ENCODE measurements around the gene NKD1.

NKD1 gene

GRCh38 chr16:50675686-50676610, 127.8 kb downstream of the NKD1 start:
- DNase-seq (ENCODE audit: low read depth), result no peak

GRCh38 chr16:50676684-50677225, 128.6 kb downstream of the NKD1 start:
- no peak for DNase-seq (ENCODE audit: low read depth)

GRCh38 chr16:50677351-50677750, 129.2 kb downstream of the NKD1 start:
- DNase-seq (ENCODE audit: low read depth), result no peak

- no peak for DNase-seq (ENCODE audit: low read depth)
Observed at GRCh38 chr16:50678531-50678930, 130.3 kb downstream of the NKD1 start.

GRCh38 chr16:50679266-50679665, 131.1 kb downstream of the NKD1 start:
- DNase-seq (ENCODE audit: low read depth), result no peak

- DNase-seq (ENCODE audit: low read depth), result no peak
Observed at GRCh38 chr16:50679676-50680555, 131.7 kb downstream of the NKD1 start.

- DNase-seq (ENCODE audit: low read depth), result no peak
Observed at GRCh38 chr16:50680556-50680893, 132.3 kb downstream of the NKD1 start.

- no peak for DNase-seq (ENCODE audit: low read depth)
Observed at GRCh38 chr16:50681021-50681885, 133.1 kb downstream of the NKD1 start, which contains the start of gene SNX20. Gene SNX20, minus strand, starts transcription at chr16:50681312. Its CDS starts 3,786 bp downstream, at chr16:50677526.

GRCh38 chr16:50683689-50684374, 135.6 kb downstream of the NKD1 start:
- no peak for DNase-seq (ENCODE audit: low read depth)

- no peak for DNase-seq (ENCODE audit: low read depth)
Observed at GRCh38 chr16:50684823-50685461, 136.7 kb downstream of the NKD1 start.

- DNase-seq (ENCODE audit: low read depth), result no peak
Observed at GRCh38 chr16:50685462-50686063, 137.4 kb downstream of the NKD1 start.

- no peak for DNase-seq (ENCODE audit: low read depth)
Observed at GRCh38 chr16:50688083-50688482, 139.9 kb downstream of the NKD1 start.

- DNase-seq (ENCODE audit: low read depth), result no peak
Observed at GRCh38 chr16:50688867-50689266, 140.7 kb downstream of the NKD1 start.

- DNase-seq (ENCODE audit: low read depth), result no peak
Observed at GRCh38 chr16:50690177-50690576, 142.0 kb downstream of the NKD1 start.

- DNase-seq (ENCODE audit: low read depth), result no peak
Observed at GRCh38 chr16:50692644-50692998, 144.4 kb downstream of the NKD1 start.

GRCh38 chr16:50692999-50693781, 145.0 kb downstream of the NKD1 start, which contains the start of gene NOD2:
Gene NOD2, plus strand, starts transcription at chr16:50693606. Its CDS starts 5,890 bp downstream, at chr16:50699496.
- no peak for DNase-seq (ENCODE audit: low read depth)

- DNase-seq (ENCODE audit: low read depth), result no peak
Observed at GRCh38 chr16:50694206-50694605, 146.0 kb downstream of the NKD1 start.

GRCh38 chr16:50695017-50696000, 147.1 kb downstream of the NKD1 start:
- DNase-seq (ENCODE audit: low read depth), result no peak
